GM21526 (cell line): ENCODE results near the gene LBR.

Experiments
- ATAC-seq: cut with Tn5 transposase; IDR thresholded peaks from one replicate; pipeline ENCODE4 v1.9.1; 2021; ENCODE audit warnings: moderate library complexity; ENCODE audit not compliant: unreplicated experiment, low FRiP score

LBR gene

DNA sequence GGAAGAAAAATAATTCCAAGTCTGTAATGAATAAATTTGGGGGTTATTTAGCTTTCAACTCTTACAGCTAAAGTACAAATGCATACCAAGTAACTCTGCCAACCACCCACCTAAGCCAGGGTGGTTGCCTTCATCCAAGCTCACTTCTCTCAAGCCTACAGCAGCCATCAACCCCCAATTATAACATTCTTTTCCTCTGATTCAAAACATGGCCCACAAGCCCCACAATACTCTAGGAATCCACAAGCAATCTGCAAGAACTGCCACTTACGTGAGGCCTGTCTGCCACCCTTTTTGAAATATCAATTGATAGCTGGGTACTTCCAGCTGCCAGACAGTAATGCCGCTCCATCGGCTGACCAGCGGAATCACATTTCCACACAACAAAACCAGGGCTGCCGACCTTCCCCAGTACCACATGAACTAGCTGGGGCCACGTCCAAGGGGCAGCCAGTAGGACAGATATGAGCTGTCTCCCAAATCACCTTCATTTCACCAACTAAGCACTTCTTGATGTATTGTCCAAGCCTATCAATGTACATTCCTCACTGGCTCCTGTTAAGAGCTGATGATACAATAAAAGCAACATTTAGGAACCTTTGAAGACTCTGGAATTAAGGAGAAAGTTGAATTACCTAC is 3.2 kb downstream of the LBR start:
- ATAC-seq: no peak

- ATAC-seq: no peak
These were observed 4.4 kb downstream of the LBR start for GRCh38 chr1:225423518-225423855.

- ATAC-seq: no peak
These were observed 4.9 kb downstream of the LBR start for GRCh38 chr1:225422795-225423517.

- no peak for ATAC-seq
These were observed 5.7 kb downstream of the LBR start for GRCh38 chr1:225422031-225422605.

DNA sequence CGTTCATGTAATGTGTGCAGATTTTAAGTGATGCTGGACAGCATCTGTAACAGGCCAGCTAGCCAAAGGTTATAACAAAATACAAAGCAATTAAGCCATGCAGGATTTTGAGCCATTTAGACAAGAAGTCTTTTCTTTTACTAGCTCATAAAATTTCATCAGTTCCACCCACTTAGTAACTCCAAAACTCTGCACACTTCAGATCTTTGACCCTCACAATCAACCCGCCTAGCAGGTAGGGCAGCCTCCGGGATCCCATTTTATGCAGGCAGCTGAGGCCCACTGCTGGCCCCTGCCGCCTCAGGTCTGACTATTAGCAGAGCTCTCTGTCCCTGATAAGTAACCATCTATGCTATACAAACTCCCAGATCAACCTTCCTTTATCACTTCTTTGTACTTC is 9.2 kb downstream of the LBR start:
- no peak for ATAC-seq

DNA sequence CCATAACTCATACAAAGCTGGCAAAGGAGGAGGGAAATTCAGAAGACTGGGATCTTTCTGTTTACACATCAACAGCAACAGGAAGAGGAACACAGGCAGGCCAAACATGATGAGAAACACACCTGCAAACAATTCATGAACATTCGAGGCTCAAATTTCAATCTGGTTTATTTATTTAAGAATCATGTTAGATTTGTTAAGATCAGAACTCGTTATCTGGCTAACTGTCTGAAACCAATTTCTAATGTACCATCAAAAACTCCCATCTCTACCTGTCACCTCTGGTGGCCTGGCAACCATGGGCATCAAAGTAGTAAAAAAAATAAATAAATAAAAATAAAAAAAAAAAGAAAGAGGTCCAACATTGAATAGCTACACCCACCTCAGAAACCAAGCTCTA is 9.8 kb downstream of the LBR start:
- no peak for ATAC-seq

GRCh38 chr1:225415967-225416745 is 11.7 kb downstream of the LBR start:
- ATAC-seq: no peak

GRCh38 chr1:225415307-225415706 is 12.5 kb downstream of the LBR start:
- ATAC-seq: no peak

DNA sequence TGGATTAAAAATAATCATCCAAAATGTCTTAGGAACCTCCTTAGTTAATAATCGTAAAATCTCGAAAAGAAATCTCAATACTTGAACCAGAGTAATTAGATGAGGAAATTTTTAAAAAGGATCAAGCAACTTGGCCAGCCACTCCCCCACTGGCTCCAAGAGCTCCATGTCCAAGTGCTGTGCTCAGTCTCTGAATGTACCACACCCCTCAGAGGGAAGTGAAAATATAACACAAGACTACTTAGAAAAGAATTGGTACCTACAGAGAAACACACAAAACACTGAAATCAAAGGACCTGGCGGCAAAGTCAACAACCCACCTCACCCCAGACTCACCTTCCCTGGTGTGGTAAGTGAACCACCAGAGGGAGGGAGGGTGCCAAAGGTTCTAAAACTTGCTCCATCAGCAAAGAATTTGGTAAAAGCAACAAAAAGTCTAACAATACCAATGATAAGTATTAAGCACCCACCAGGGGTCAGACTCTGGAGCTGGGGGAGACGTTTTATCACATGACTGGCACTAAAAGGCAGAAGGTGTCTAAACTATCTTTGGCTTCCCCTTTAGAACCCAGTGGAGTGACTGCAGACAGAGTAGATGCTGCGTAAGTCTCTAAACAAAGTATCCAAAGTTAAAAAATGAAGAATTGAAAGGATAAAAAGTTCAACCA is 14.0 kb downstream of the LBR start:
- no peak for ATAC-seq

- ATAC-seq: no peak
These were observed 15.0 kb downstream of the LBR start for GRCh38 chr1:225412803-225413351.

DNA sequence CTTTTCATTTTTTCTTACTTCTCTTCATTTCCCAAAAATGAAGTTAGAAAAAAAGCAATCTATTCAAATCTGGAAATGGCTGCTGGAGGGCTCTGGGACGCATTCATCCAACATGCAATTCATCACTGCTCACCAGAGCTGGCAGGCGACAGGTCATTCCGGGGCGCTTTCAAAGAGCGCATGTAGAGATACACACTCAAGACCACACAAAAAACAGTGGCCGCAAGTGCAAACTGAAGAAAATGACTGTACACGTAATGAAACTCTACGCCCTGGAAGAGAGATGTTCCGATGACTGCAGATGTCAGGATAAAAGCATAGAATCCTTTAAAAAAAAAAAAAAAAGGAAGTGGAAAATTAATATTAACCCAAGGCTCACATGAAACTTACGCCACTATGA is 15.5 kb downstream of the LBR start:
- ATAC-seq: no peak

- ATAC-seq: no peak
These were observed 17.8 kb downstream of the LBR start for GRCh38 chr1:225410036-225410435.

DNA sequence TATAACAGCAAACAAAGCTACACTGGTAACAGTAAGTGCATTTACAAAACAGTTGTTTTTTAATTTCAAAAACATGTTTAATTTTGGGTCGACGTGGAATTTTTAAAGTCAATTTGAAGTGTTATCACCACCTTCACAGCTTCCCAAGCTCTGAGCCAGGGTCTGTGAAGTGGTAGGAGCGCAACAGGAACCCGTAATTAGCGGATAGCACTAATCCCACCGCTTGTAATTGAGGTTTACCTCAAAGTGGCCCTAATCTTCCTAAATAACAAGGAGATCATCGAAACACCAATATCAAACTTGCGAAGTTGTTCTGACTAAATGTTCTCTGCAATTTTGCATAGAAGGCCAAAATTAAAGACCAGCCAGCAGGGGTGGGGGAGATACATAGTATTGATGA is 18.8 kb downstream of the LBR start:
- no peak for ATAC-seq

DNA sequence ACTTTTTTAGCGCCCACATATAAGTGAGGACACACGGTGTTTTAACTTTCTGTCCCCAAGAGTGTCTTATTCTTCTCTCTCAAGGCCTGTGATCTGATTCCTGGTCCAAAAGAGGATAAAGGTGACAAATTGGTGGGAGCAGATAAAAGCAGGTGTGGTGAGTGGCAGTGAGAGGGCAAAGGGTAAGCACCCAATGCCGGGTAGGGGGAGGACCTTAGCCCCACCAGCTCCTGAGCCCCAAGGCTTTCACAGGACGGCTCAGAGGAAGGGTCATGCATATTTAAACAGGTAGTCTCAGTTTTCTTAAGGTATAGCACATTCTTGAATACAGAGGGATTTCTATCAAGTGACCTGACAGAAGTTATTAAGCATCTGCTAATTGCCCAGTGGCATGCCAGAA is 19.6 kb downstream of the LBR start:
- ATAC-seq: no peak

GRCh38 chr1:225407755-225408154 is 20.1 kb downstream of the LBR start:
- ATAC-seq: no peak

DNA sequence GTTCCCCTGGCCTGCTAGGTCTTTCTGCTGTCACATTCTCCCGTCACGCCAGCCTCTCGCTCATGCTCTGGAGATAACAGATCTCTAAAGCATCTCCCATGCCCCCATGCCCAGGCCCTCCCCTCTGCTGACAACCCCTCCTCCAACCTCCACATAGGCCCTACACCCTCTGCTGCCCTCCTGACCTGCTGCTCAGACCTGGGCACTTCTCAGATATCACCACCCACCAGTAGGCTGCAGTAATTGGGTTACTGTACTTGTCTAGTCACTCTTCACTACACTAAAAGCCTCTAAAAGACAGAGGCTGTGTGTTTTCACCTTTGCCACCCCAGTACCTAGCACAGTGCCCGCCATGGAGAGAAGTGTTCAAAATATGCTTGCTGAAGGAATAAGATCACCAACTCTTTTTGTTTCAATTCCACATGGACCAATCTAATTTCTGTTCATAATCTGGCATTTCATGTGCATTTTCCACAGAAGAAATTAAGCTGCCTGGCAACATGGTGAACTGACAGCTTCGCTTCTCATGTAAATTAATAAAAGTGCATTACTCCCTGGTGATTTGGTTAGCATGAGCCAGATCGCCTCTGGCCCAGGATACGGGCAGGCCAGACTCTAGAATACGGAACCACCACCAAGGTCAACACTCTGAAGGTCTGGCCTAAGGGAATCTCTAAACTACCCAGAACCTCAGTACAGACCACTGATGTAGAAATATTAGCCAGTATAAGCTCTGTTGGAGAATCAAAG is 20.7 kb downstream of the LBR start:
- no peak for ATAC-seq

- ATAC-seq: no peak
These were observed 26.9 kb downstream of the LBR start for GRCh38 chr1:225400968-225401367.

DNA sequence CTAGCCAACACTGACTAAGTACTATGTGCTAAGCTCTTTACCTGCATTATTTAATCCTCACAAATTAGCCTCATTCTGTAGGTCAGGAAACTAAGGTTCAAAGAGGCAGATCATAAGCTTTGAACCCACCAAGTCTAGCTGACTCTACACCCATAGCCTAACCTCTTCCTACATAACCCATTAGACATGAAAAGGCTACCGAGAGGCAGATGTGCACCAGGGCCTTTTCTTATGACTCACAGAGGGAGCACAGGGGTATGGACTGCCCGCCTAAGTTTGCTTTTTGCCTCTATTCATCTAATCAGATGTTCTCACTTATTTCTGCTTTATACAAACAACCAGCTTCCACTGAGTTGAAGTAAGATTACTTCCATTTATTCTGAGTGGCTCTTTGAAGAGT is 31.5 kb downstream of the LBR start:
- ATAC-seq: no peak

DNA sequence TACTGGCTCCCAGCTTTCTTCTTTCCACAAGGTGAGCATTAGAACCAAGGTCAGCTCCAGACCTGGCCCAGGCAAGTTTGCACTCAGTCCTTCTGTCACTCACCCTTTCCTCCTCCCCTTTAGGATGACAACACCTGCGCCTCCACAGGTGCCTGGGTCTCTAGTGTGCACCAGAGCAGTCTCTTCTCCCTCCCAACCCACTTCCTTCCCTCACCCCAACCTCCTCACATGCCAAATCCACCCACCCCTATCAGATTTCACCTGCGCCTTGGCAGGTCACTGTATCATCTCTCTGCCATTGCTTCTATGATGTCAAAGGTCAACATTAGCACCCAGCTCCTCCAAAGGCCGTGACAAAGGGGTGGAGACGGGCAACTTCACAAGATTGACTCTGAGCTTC is 38.0 kb downstream of the LBR start:
- ATAC-seq: no peak

- ATAC-seq: no peak
These were observed 39.5 kb downstream of the LBR start for GRCh38 chr1:225388372-225388771.
